ENCODE results near the gene CRHR1.
A peak's percentile ranks its signal among the peaks of the same experiment; 100 is the strongest.

GRCh38 chr17:45828582-45829133 lies 44.5 kb downstream of the CRHR1 start:
- TF ChIP-seq CTCF (conservative IDR thresholded peaks at IDR 0.05) (peak; percentile 40; the same call in 1 of the 2 replicates), EZH2 (IDR thresholded peaks at IDR 0.05; ENCODE audit: low read depth) (no peak)
